HT1080 (cell line): ENCODE data around the gene MEPCE. TPM values are rescaled to one million over a fixed set of nuclear protein-coding genes. Genes with fewer than 3 reads are reported as not detected.

ENCODE experiments used
- DNase-seq: peaks from one replicate; pipeline ENCODE4 v3.0.0-alpha.2; 2015; ENCODE audit warnings: low read depth
- total RNA-seq: library from RNA; depleted of rRNA; stranded (reverse); fragments of >200 nt; shearing (Covaris generic); gene quantifications from 2 replicates; pipeline ENCODE4 v1.2.3, GENCODE V29; 2014

MEPCE gene
- total RNA-seq, 1 experiment from 2014 or later = 86.6 TPM

DNA sequence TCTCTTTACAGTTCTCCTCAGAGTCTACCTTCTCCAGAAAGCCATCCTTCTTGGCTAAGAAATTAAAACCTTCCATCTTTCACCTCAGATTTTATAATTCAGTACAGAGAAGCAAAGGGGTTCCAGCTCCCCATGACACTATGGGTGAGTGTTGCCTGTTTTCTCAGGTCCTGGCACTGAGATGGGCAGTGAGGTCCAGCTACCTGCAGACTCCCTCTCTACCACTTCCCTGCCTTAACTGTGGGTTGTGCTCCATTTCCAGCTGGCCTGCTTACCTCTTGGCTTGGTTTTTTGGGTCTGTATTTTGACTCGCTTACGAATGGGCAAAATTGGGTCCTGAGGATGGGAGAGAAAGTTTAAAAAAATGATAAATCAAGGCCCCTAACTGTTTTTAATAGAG lies 27.4 kb upstream of the MEPCE start:
- DNase-seq = no peak

GRCh38 chr7:100406767-100407166 lies 22.9 kb upstream of the MEPCE start:
- DNase-seq = peak; percentile 57

- DNase-seq = peak; percentile 75
Measured at GRCh38 chr7:100407285-100408180, 22.1 kb upstream of the MEPCE start.

- no peak for DNase-seq
Measured at GRCh38 chr7:100411101-100411500, 18.5 kb upstream of the MEPCE start.

- no peak for DNase-seq
Measured at GRCh38 chr7:100413346-100413745, 16.3 kb upstream of the MEPCE start.

DNA sequence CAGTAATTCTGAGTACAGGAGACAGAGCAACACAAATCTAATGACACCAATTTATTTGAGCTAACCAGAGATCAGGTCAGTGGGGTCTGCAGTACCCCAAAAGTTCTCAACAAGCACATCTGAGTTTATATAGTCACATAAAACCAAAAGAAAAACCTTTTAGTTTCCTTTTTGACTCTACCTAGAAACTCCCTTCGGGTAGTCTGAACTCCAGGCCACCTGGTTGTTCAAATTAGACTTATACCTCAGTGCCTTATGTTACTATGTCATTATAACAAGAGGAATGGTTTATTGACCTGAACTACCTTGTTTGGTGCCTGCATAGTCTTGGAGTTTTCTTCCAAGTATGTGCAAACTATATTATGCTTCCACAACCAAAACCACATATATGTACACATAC lies 15.7 kb upstream of the MEPCE start:
- no peak for DNase-seq

DNA sequence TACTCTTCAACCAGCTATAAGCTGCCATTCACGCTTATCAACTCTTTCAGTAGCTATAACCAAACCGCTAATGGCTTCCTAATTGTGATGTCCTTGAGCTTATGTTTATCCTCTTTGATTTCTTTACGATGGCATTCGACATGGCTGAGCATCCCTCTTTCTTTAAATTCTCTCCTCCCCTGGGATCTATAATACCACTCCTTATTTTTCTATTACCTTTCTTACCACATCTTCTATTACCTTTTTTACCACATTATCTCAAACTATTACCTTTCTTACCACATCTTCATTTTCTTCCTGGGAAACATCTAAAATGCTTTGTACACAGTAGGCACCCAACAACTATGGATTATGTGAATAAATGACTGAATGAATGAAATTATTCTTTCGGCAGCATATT lies 14.2 kb upstream of the MEPCE start:
- no peak for DNase-seq

GRCh38 chr7:100418930-100419659 lies 10.5 kb upstream of the MEPCE start:
- DNase-seq = no peak

DNA sequence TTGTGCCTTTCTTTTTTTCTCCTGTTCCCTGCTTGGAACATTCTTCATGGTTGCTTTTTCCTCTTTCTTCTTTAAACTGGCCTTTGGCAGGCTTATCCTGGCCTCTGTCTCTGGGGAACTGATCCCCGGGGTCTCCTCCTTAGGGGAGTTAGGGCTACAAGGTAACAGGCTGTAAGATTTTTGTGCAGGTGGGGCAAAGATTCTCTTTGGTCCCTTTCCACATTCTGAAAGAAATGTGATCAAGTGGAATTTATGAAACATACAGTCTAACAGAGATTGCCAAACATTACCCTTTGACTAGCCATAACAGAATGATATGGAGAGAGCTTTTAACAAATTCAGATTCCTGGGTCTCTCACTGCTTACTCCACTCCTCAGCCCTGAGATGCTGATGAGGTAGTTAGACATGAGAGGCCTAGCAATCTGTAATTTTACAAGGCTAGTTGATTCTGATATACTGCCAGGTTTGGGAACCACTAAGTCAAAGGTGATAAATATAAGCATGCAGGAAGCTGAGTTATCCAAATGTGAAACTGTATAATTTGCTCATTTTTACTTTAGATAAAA lies 9.9 kb upstream of the MEPCE start:
- no peak for DNase-seq

GRCh38 chr7:100423315-100423714 lies 6.3 kb upstream of the MEPCE start:
- no peak for DNase-seq

GRCh38 chr7:100425347-100425746 lies 4.3 kb upstream of the MEPCE start:
- no peak for DNase-seq

GRCh38 chr7:100426516-100426915 lies 3.1 kb upstream of the MEPCE start:
- DNase-seq = no peak

- no peak for DNase-seq
Measured at GRCh38 chr7:100427762-100428198, 1.9 kb upstream of the MEPCE start.

DNA sequence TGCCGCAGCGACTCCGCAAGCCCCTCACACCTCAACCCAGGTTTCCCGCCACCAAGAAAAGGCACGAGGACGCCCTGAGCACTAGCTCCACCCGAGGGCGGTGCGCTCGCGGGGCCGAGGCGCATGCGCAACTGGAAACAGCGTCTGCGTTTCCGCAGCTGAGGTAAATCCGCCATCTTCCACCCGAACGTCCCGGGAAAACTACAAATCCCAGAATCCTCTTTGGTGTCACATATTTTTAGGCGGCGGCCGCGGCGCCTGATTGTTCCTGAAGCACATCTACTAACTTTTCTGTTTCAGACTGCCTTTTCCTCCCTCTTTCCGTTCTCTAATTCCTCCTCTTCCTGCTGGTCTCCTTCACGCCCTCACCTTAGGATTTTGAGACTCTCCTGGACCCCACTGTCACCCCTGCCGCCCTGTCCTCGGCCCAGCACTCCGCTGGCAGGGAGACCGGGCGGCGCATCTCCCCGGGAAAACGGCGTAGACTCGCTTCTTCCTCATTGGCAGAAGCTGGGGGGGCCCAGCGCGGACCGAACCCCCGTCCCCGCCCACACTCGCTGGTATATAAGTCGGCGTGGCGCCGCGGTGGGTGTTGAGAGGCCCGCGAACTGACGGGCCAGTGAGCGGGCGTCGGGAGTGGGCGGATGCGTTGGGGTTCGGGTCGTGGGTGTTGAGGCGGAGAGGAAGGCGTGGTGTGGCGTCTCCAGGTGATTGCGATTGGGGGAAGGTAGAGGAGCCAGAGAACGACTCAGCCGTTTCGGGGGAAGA lies 1.2 kb upstream of the MEPCE start, which contains the start of gene ZCWPW1:
TSS of gene ZCWPW1 (minus strand) at position 505 of the 768 bp plus-strand sequence. CDS start 8,054 bp downstream, outside the sequence.
- peak; percentile 95 for DNase-seq

- peak; percentile 99 for DNase-seq
Measured at GRCh38 chr7:100428967-100429636, 529 bp upstream of the MEPCE start.

DNA sequence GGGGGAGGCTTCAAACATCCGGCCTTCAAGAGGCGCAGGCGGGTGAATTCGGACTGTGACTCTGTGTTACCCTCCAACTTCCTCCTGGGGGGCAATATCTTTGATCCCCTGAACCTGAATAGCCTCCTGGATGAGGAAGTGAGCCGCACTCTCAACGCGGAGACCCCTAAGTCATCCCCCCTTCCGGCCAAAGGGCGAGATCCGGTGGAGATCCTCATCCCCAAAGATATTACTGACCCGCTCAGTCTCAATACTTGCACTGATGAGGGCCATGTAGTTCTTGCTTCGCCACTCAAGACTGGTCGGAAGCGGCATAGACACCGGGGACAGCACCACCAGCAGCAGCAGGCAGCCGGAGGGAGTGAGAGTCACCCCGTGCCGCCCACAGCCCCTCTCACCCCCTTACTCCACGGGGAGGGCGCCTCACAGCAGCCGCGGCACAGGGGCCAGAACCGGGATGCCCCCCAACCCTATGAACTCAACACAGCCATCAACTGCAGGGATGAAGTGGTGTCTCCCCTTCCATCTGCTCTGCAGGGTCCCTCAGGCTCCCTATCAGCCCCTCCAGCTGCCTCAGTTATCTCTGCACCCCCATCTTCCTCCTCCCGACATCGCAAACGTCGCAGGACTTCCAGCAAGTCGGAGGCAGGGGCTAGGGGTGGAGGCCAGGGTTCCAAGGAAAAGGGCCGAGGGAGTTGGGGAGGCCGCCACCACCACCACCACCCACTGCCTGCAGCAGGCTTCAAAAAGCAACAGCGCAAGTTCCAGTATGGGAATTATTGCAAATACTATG lies 1.1 kb downstream of the MEPCE start:
- no peak for DNase-seq

GRCh38 chr7:100431286-100431735 lies 1.7 kb downstream of the MEPCE start:
- no peak for DNase-seq

- no peak for DNase-seq
Measured at GRCh38 chr7:100432053-100432452, 2.4 kb downstream of the MEPCE start.

- no peak for DNase-seq
Measured at GRCh38 chr7:100432621-100433275, 3.1 kb downstream of the MEPCE start.
